GM18907 (cell line): ENCODE results near the gene APLP1.
"Not testable (repeated sequence)": the region's sequence is repeated elsewhere in the genome, so short reads cannot be mapped to it uniquely, and the experiment has no call there.

Experiments
- ATAC-seq: cut with Tn5 transposase; IDR thresholded peaks from one replicate; pipeline ENCODE4 v1.9.1; 2021; ENCODE audit warnings: mild to moderate bottlenecking, moderate library complexity; ENCODE audit not compliant: unreplicated experiment

The APLP1 gene

GRCh38 chr19:35868172-35868822 is at the start of gene APLP1:
APLP1 (plus strand) TSS chr19:35868574; CDS start chr19:35868637, 63 bp downstream.
- no peak for ATAC-seq

GRCh38 chr19:35822579-35822978 is 45.8 kb upstream of the APLP1 start:
- no peak for ATAC-seq

GRCh38 chr19:35824150-35824549 is 44.2 kb upstream of the APLP1 start:
- no peak for ATAC-seq

- no peak for ATAC-seq
These were observed 39.6 kb upstream of the APLP1 start for GRCh38 chr19:35828692-35829301.

GRCh38 chr19:35830986-35831385 is 37.4 kb upstream of the APLP1 start:
- no peak for ATAC-seq

- ATAC-seq: no peak
These were observed 36.3 kb upstream of the APLP1 start for GRCh38 chr19:35832054-35832453.

GRCh38 chr19:35833972-35834371 is 34.4 kb upstream of the APLP1 start:
- ATAC-seq: no peak

- ATAC-seq: not testable (repeated sequence)
These were observed 32.3 kb upstream of the APLP1 start for GRCh38 chr19:35836096-35836495.

- no peak for ATAC-seq
These were observed 26.3 kb upstream of the APLP1 start for GRCh38 chr19:35841961-35842595.

GRCh38 chr19:35842666-35843272 is 25.6 kb upstream of the APLP1 start:
- no peak for ATAC-seq

- no peak for ATAC-seq
These were observed 24.5 kb upstream of the APLP1 start for GRCh38 chr19:35843676-35844481.

- no peak for ATAC-seq
These were observed 23.7 kb upstream of the APLP1 start for GRCh38 chr19:35844482-35845214.

- ATAC-seq: no peak
These were observed 22.9 kb upstream of the APLP1 start for GRCh38 chr19:35845215-35846037.

- no peak for ATAC-seq
These were observed 22.2 kb upstream of the APLP1 start for GRCh38 chr19:35846038-35846668.

- no peak for ATAC-seq
These were observed 20.5 kb upstream of the APLP1 start for GRCh38 chr19:35847911-35848310.

- no peak for ATAC-seq
These were observed 19.9 kb upstream of the APLP1 start for GRCh38 chr19:35848486-35848885.

GRCh38 chr19:35848919-35849505 is 19.4 kb upstream of the APLP1 start:
- no peak for ATAC-seq

- ATAC-seq: no peak
These were observed 17.0 kb upstream of the APLP1 start for GRCh38 chr19:35851213-35852028.
